HFF-Myc (cell line): ENCODE results near the gene ZCCHC17.

ENCODE experiments used
- DNase-seq: peaks from one replicate; pipeline ENCODE4 v3.0.0-alpha.2; 2011; ENCODE audit warnings: low read depth; ENCODE audit errors: extremely low read depth
- H3K4me3 ChIP-seq: replicated peaks from 2 replicates; pipeline ENCODE4 v1.5.1; 2011; ENCODE audit warnings: low read depth, mild to moderate bottlenecking, control low read depth, low read length
- CTCF ChIP-seq: IDR thresholded peaks from 2 replicates; pipeline ENCODE4 v1.5.1; 2012; ENCODE audit warnings: mild to moderate bottlenecking, low read depth, low read length, control low read depth; ENCODE audit errors: missing control alignments

The ZCCHC17 gene

DNA sequence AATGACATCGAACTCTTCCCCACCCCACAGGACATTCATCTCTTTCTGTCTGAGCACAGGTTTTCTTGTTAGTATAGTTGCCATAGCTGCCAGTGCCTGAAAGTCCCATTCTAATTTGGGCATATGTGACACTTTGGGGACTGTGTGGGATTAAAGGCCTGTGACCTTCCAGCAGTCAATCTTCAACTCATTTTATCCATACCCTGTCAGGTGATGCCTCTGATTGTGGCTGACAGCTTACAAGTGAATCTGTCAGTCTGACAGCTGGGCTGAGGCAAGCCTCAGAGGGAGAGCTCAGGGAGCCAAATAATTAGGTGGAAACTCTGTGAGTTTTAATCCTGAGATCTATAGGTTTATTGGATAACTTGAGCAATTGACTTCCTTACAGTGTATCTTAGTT is 29.6 kb downstream of the ZCCHC17 start:
- no peak for TF ChIP-seq CTCF
- no peak for DNase-seq
- H3K4me3 ChIP-seq: no peak overlapping the region

DNA sequence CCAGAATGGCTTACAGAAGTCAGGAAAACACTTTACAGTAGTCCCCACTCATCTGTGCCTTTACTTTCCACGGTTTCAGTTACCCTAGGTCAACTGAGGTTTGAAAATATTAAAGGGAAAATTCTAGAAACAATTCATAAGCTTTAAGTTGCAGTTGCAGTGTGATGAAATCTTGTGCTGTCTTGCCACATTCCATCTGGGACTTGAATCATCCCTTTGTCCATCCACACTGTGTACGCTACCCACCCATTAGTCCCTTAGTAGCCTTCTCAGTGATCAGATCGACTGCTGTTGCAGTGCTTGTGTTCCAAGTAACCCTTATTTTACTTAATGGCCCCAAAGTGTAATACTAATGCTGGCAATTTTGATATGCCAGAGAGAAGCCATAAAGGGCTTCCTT is 30.5 kb downstream of the ZCCHC17 start:
- no peak for TF ChIP-seq CTCF
- no peak for DNase-seq
- no peak overlapping the region for H3K4me3 ChIP-seq

DNA sequence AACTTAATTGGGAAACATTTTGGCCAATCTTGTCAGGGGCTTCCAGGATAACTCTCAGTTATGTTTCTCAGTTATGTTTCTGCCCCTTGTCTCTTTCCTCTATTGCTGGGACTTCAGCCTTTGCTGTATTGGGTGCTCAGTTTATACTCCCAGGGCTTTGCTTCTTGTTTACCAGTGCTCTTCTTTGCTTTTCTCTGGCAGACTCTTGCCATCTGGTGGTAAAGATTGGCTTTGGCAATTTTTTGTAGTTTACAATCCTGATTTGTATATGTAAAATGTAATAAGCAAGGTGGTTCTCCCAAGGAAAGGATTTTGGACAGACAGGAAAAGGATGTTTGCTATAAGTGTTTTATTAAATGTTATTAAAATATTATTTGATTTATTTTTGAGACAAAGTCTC is 38.2 kb downstream of the ZCCHC17 start:
- TF ChIP-seq CTCF: peak; percentile 53
- H3K4me3 ChIP-seq: no peak overlapping the region
- DNase-seq: peak; percentile 20

GRCh38 chr1:31336687-31337467 is 40.0 kb downstream of the ZCCHC17 start:
- H3K4me3 ChIP-seq: no peak overlapping the region
- DNase-seq: no peak
- TF ChIP-seq CTCF: no peak

DNA sequence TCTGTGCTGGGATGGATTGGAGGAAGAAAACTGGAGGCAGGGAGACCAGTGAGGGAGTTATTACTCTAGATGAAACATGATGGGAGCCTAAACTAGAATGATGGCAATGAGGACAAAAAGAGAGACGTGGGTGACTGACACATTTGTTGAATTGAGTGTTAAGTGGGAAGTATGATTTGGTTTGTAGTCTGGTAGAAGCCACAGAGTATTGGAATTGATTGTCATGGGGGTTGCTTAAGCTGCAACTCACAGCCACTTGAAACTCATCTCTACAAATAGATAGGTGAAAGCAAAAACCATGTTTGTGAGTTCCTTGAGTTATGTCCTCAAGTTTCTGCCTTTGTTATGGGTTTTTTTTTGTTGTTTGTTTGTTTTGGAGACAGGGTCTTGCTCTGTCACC is 47.7 kb downstream of the ZCCHC17 start:
- TF ChIP-seq CTCF: no peak
- DNase-seq: no peak
- no peak overlapping the region for H3K4me3 ChIP-seq

DNA sequence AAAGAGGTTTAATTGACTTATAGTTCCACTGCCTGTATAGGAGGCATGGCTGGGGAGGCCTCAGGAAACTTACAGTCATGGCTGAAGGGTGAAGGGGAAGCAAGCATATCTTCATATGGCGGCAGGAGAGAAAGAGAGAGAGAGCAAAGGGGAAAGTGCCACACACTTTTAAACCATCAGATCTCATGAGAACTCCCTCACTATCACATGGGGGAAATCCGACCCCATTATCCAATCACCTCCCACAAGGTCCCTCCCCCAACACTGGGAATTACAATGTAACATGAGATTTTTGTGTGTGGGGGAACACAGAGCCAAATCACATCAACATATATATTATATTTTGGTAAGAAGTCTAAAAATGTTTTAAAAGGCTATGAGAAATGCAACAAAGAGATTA is 48.8 kb downstream of the ZCCHC17 start:
- H3K4me3 ChIP-seq: no peak overlapping the region
- DNase-seq: no peak
- TF ChIP-seq CTCF: no peak

DNA sequence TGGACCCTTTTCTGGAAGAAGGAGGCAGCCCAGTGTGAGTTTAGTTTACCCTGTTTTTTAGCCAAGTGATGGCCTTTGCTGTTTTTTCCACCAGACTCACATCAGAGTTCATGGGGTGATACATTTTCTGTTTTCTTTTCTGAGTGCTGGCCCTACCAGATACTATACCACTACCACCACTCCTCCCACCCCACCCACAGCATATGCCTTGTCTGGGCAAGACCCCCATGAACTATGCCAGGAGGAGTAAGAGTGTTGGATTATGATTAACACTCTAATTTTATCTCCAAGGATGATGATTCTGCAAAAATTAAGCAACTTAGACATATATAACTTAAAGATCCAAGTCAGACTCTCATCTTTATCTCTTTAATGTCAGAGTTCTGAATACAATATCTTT is 50.0 kb downstream of the ZCCHC17 start:
- DNase-seq: no peak
- TF ChIP-seq CTCF: no peak
- no peak overlapping the region for H3K4me3 ChIP-seq
